HG03439 (cell line): ENCODE results near the gene DRG2.

Source experiments
- ATAC-seq: cut with Tn5 transposase; IDR thresholded peaks from one replicate; pipeline ENCODE4 v1.9.1; 2021; ENCODE audit warnings: mild to moderate bottlenecking, moderate library complexity; ENCODE audit not compliant: unreplicated experiment

DRG2 gene

GRCh38 chr17:18115517-18115916 lies 27.8 kb downstream of the DRG2 start:
- ATAC-seq = no peak

- no peak for ATAC-seq
These were observed 28.3 kb downstream of the DRG2 start for GRCh38 chr17:18116078-18116477.

- no peak for ATAC-seq
These were observed 29.8 kb downstream of the DRG2 start for GRCh38 chr17:18117533-18117932.

GRCh38 chr17:18117982-18118975 lies 30.5 kb downstream of the DRG2 start:
- ATAC-seq = no peak

GRCh38 chr17:18119166-18119745 lies 31.5 kb downstream of the DRG2 start:
- ATAC-seq = no peak

GRCh38 chr17:18119938-18120337 lies 32.2 kb downstream of the DRG2 start:
- ATAC-seq = no peak

GRCh38 chr17:18120461-18121017 lies 32.8 kb downstream of the DRG2 start:
- ATAC-seq = no peak

GRCh38 chr17:18121144-18121910 lies 33.6 kb downstream of the DRG2 start:
- no peak for ATAC-seq

- no peak for ATAC-seq
These were observed 35.4 kb downstream of the DRG2 start for GRCh38 chr17:18122990-18123753.

- ATAC-seq = no peak
These were observed 36.8 kb downstream of the DRG2 start for GRCh38 chr17:18124345-18125126.

GRCh38 chr17:18129041-18129502 lies 41.3 kb downstream of the DRG2 start:
- no peak for ATAC-seq

GRCh38 chr17:18132711-18133110 lies 45.0 kb downstream of the DRG2 start:
- no peak for ATAC-seq

- no peak for ATAC-seq
These were observed 48.6 kb downstream of the DRG2 start for GRCh38 chr17:18136357-18136756.

GRCh38 chr17:18138065-18138749 lies 50.5 kb downstream of the DRG2 start:
- ATAC-seq = no peak

- ATAC-seq = no peak
These were observed 51.3 kb downstream of the DRG2 start for GRCh38 chr17:18139092-18139491.

- no peak for ATAC-seq
These were observed 51.8 kb downstream of the DRG2 start for GRCh38 chr17:18139498-18139897.

- ATAC-seq = no peak
These were observed 52.2 kb downstream of the DRG2 start for GRCh38 chr17:18139949-18140348.

GRCh38 chr17:18140648-18141047 lies 52.9 kb downstream of the DRG2 start:
- ATAC-seq = no peak

GRCh38 chr17:18141210-18141803 lies 53.6 kb downstream of the DRG2 start:
- no peak for ATAC-seq
